ENCODE results near the gene MOGAT3.

DNA sequence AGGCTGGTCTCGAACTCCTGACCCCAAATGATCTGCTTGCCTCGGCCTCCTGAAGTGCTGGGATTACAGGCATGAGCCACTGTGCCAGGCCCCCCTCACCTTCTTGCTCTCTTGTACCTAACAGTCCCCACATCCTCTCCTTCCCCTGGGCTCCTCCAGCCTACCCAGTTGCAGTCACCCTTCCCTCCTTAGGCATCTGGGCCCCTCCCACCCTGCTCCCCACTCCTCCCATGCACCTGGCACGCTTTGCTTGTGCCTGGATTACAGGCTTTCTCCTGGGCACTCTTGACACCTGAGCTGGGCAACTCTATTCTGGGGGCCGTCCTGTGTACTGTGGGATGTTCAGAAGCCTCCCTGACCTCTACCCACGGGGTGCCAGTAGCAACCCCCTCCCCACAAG lies 33.8 kb upstream of the MOGAT3 start:
- TF ChIP-seq, protein P1, sequence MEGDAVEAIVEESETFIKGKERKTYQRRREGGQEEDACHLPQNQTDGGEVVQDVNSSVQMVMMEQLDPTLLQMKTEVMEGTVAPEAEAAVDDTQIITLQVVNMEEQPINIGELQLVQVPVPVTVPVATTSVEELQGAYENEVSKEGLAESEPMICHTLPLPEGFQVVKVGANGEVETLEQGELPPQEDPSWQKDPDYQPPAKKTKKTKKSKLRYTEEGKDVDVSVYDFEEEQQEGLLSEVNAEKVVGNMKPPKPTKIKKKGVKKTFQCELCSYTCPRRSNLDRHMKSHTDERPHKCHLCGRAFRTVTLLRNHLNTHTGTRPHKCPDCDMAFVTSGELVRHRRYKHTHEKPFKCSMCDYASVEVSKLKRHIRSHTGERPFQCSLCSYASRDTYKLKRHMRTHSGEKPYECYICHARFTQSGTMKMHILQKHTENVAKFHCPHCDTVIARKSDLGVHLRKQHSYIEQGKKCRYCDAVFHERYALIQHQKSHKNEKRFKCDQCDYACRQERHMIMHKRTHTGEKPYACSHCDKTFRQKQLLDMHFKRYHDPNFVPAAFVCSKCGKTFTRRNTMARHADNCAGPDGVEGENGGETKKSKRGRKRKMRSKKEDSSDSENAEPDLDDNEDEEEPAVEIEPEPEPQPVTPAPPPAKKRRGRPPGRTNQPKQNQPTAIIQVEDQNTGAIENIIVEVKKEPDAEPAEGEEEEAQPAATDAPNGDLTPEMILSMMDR (IDR thresholded peaks at IDR 0.05): no peak
- TF ChIP-seq ZFX (IDR thresholded peaks at IDR 0.05; ENCODE audit: borderline replicate concordance): no peak
